Activated gamma-delta T cell (primary cell): ENCODE results near the gene LY9.
"Not testable (repeated sequence)": the region's sequence is repeated elsewhere in the genome, so short reads cannot be mapped to it uniquely, and the experiment has no call there.

Experiments
- DNase-seq: peaks from one replicate; lab custom pipeline; 2025; lab: John Stamatoyannopoulos, UW

Gene LY9

DNA sequence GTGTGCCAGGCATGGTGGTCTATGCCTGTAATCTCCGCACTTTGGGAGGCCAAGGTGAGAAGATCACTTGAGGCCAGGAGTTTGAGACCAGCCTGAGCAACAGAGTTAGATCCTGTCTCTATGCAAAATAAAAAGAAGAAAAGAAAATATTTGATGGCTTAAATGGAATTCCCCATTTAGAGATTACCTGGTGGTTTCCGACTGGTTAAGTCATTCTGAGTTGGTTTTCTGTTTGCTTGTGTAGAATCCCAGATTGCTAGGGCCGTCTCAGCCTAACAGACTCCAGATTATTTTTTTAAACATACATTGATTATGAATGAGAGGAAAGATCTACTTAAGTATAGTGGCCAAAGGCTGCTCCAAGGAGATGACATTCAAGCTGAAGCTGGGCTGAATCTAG, 22.9 kb upstream of the LY9 start:
- no peak for DNase-seq

- no peak for DNase-seq
These were observed 20.9 kb upstream of the LY9 start for GRCh38 chr1:160774886-160775719.

DNA sequence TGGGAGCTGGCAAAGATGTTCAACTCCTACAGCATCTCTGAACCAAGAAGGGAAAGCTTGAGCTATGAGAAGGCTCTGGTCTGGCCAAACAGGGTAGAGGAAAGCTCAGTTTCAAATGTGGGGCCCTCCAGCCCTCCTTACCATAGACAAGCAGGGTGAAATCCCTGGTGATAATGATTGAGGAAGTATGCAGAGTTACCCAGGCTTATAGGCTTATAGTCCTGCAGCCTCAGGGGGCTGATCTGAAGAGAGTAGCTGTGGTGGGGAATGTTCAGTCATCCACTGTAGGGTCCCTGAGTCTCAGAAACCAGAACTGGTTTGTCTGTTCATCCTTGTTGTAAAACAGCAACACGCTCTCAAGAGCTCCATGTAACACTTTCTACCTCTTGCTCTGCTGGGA, 19.8 kb upstream of the LY9 start:
- no peak for DNase-seq

DNA sequence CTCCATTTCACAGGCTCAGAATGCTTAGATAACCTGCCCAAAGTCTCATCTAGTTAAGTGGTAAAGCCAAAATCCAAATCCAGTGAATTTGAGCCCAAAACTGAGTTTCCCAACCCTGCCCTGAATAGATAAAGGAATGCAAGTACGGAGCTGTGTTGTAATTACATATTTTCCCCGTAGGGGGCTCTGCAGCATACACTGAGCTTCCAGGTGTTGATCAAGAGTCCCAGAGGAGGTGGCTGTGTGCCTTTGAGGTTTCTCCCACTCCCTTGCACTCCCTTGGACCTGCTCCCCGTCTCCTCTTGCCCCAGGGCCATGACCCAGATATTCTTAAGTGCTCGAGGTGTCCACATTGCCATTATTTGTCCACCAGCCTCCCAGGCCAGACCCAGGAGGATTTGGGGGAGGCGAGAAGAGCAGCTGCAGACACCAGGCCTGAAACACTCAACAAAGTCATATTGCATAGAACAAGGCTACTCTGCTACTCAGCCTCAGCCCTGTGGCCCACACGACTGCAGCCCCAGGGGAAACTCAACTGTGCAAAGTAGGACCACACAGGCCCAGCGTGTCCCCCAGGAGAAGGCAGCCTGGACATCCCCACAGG, 18.4 kb upstream of the LY9 start:
- DNase-seq = no peak

DNA sequence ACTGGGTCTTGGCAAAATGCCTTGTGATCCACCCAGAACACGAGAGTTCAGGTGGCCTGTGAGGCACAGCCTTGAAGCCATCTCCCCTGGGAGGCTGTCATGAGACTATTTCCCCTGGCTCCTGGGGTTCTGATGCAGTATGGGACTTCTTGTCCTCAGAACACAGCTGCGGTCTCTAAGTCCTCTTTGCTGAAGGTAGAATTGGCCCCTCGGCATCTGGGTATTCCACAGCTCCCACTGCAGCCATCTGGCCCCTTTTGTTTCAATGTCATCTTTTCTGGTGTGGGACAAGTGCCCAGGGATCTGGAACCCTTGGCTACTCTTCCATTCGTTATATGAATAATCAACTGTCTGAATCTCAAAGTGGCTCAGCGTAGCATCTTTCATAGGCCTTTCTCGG, 17.0 kb upstream of the LY9 start:
- DNase-seq = no peak

DNA sequence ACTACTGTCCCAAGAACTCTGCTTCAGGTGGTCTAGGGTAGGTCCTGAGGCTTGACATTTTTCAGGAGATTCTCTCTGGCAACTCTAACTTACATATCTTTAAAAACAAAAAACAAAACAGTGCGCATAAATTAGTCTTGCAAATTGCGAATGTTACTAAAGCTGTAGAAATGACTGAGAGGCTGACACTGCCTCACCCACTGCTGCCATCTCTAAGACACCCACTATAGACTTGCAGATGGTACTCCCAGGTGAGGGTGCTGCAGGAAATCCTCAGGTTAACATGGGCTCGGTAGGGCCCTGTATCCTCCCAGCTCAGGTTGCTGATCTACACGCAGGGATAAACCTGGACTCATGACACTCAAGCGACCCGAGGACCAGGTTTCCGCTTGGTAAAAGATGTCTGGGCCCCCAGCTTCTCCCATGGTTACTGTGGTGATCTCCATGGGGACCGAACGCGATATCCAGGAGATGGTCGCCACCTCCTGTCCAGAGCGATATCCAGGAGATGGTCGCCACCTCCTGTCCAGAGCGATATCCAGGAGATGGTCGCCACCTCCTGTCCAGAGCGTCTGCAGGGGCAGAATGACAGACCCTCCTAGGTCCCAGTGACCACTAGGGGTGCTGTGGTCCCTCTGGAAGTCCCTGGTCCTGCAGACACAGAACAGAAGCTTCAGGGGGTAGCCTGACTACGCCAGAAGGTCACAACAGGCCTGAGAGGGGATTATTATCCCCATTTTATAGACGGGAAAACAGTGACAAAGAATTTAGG, 16.2 kb upstream of the LY9 start:
- DNase-seq = no peak

DNA sequence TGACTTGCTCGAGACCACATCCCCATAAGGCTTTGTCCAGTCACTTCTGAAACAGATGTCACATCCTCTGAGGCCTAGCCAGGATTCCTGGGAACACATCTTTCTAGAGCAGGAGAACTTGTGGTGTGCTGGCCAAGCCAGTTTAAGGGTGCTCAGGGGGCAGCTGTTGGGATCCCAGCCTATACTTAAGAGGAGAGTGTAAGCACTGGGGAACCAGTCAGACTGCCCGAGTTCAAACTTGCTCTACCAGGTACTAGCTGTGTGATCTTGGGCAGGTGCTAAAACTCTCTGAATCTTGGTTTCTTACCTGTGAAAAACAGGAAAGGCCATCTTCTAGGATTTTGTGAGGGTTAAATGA, 15.6 kb upstream of the LY9 start:
- no peak for DNase-seq

DNA sequence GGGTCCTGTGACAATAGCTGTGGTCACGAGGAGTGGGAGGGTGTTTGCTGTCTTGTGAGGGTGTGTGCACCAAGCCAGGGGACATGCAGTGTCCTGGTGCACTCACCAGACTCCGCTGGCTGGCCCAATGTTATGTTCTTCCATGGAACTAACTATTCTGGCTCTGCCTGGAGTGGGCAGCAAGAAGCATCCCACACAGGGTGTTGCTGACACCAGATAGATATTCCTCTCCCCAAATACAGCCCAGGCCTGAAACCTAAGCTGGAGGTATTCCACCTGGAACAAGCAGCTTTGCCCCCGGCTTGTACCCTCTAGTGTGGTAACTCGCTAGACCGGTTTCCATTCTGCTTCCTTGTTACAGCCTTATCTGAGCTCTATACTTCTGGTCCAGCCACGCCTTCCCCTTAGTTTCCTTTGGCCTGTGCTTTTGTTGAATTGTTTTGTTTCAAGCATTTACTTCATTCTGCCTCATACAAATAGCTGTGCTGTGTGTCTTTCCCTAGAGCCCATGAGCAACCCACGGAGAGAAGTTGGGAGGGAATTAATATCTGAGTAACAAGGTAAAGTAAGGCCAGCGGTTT, 14.7 kb upstream of the LY9 start:
- DNase-seq = no peak

DNA sequence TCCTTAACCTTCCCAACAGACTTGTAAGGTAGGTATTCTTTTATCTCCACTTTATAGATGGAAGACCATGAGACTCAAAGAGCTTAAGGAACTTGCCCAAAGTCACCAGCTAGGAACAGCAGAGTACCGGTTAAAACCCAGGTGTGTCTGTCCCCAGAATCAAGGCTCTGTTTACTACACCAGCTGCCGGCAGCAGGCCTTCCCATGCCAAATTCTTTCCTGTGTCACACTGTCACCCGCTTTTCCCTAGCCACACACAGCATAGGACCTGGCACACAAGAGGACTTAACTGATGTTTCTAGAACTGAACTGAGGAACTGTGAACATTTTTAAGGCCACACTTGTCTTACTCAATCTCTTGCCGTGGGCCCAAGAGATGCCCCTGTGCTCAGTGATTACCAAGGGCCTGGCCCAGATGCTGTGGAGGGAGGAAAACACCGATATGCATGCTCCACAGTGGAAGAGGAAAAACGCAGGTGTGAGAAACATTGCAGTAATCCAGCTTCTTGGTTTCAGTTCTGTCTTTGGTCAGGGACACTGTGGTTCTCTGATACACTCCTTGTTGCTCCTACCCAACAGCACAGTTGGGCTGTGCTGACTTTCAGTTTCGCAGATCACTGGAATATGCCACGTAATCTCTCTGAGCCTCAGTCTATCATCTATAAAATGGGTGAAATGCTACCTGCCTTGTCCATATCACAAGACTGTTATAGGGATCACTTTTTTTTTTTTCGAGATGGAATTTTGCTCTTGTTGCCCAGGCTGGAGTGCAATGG, 13.9 kb upstream of the LY9 start:
- no peak for DNase-seq

DNA sequence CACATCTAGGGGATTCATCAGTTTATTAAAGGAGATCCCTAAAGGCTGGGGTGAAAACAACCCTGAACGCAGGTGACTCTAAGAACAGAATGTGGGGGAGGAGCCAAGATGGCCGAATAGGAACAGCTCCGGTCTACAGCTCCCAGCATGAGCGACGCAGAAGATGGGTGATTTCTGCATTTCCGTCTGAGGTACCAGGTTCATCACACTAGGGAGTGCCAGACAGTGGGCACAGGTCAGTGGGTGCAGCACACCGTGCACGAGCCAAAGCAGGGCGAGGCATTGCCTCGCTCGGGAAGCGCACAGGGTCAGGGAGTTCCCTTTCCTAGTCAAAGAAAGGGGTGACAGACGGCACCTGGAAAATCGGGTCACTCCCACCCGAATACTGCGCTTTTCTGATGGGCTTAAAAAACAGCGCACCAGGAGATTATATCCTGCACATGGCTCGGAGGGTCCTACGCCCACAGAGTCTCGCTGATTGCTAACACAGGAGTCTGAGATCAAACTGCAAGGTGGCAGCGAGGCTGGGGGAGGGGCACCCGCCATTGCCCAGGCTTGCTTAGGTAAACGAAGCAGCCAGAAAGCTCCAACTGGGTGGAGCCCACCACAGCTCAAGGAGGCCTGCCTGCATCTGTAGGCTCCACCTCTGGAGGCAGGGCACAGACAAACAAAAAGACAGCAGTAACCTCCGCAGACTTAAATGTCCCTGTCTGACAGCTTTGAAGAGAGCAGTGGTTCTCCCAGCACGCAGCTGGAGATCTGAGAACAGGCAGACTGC, 12.8 kb upstream of the LY9 start:
- not testable (repeated sequence) for DNase-seq

GRCh38 chr1:160789051-160789701, 6.8 kb upstream of the LY9 start:
- DNase-seq = no peak

GRCh38 chr1:160789702-160790611, 6.0 kb upstream of the LY9 start:
- DNase-seq = no peak

- no peak for DNase-seq
These were observed 1.6 kb upstream of the LY9 start for GRCh38 chr1:160794376-160794775.

GRCh38 chr1:160797271-160797709, 1.3 kb downstream of the LY9 start:
- no peak for DNase-seq

GRCh38 chr1:160797861-160798273, 1.9 kb downstream of the LY9 start:
- no peak for DNase-seq

DNA sequence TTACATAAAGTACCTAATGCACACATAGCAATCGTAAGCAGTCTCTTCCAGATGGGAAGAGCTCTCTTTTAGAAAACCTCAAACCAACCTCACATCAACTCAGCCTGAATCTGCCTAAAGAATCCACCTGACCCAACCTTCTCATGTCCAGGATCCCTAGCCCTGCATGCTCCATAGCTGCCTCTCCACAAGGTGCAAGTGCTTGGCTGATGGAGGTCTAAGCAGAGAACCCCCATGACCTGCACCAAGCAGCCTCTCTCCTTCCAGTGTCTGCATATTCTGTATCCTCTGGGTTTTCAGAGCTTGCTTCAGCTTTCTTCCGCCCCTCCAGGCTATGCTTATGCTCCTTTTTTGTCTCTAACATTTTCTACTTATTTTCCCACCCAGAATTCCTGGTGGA, 2.5 kb downstream of the LY9 start:
- no peak for DNase-seq

DNA sequence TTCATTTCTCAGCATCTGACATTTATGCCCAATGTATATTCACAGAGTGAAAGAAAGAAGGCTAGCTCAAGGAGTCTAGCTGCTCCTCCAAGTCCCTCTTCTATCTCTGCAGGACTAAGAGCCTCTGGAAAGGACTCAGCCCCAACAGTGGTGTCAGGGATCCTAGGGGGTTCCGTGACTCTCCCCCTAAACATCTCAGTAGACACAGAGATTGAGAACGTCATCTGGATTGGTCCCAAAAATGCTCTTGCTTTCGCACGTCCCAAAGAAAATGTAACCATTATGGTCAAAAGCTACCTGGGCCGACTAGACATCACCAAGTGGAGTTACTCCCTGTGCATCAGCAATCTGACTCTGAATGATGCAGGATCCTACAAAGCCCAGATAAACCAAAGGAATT, 3.7 kb downstream of the LY9 start:
- DNase-seq = no peak

DNA sequence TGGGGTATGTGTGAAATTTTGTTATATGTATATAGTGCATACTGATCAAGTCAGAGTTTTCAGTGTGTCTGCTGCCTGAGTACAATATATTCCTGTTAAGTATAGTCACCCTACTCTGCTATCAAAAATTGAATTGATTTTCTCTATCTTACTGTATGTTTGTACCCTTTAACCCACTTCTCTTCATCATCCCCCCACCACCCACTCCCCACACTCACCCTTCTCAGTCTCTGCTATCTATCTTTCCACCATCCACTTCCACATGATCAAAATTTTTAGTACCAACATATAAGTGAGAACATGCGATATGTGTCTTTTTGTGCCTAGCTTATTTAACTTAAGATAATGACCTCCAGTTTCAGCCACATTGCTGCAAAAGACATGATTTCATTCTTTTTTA, 4.2 kb downstream of the LY9 start:
- no peak for DNase-seq

GRCh38 chr1:160800645-160801408, 4.9 kb downstream of the LY9 start:
- no peak for DNase-seq
